Medulla oblongata (tissue), 1 donor: ENCODE results near the gene PRR7.

Experiments
- DNase-seq: peaks from one replicate; pipeline ENCODE4 v3.0.0-alpha.2; 2015; ENCODE audit errors: extremely low spot score

PRR7 gene

GRCh38 chr5:177499842-177500241 lies 53.2 kb downstream of the PRR7 start:
- DNase-seq, result no peak

- peak; percentile 86 for DNase-seq
Measured at GRCh38 chr5:177500685-177501522, 54.3 kb downstream of the PRR7 start.

- DNase-seq, result no peak
Measured at GRCh38 chr5:177501874-177502678, 55.5 kb downstream of the PRR7 start.

GRCh38 chr5:177502886-177503285 lies 56.3 kb downstream of the PRR7 start:
- no peak for DNase-seq

- DNase-seq, result no peak
Measured at GRCh38 chr5:177503351-177504085, 56.9 kb downstream of the PRR7 start.

- DNase-seq, result no peak
Measured at GRCh38 chr5:177504086-177505056, 57.8 kb downstream of the PRR7 start.

GRCh38 chr5:177505075-177505474 lies 58.5 kb downstream of the PRR7 start:
- DNase-seq, result no peak
